Fibroblast of lung (primary cell): ENCODE data around the gene NXPH3. TPM values are rescaled to one million over a fixed set of nuclear protein-coding genes. Genes with fewer than 3 reads are reported as not detected.

Source experiments
- DNase-seq, 2 donors: peaks; one replicate each; pipeline versions ENCODE4 v3.0.0 to v3.0.0-alpha.2; 2010; ENCODE audit warnings: low read depth in 2 of 2
- H2AFZ ChIP-seq: 2 replicates; pipeline ENCODE4 v1.5.1; 2012; ENCODE audit warnings: low read length, control low read depth, inconsistent platforms
- H3K27ac ChIP-seq: 2 replicates; pipeline ENCODE4 v1.5.1; 2011; ENCODE audit warnings: low read length, control low read depth; ENCODE audit not compliant: insufficient read depth
- H3K27me3 ChIP-seq: 2 replicates; pipeline ENCODE4 v1.5.1; 2011; ENCODE audit warnings: mild to moderate bottlenecking, low read length; ENCODE audit not compliant: control insufficient read depth, insufficient read depth
- H3K36me3 ChIP-seq: 2 replicates; pipeline ENCODE4 v1.5.1; 2011; ENCODE audit warnings: low read length; ENCODE audit not compliant: control insufficient read depth, insufficient read depth
- H3K4me1 ChIP-seq: 2 replicates; pipeline ENCODE4 v1.5.1; 2011; ENCODE audit warnings: low read length; ENCODE audit not compliant: control insufficient read depth, insufficient read depth; ENCODE audit errors: extremely low read depth
- H3K4me2 ChIP-seq: 2 replicates; pipeline ENCODE4 v1.5.1; 2011; ENCODE audit warnings: low read length, control low read depth; ENCODE audit not compliant: insufficient read depth; ENCODE audit errors: extremely low read depth
- H3K4me3 ChIP-seq, 4 experiments: fragments of 200-600 bp in 1 of 4; sonication (generic) in 1 of 4; replicated peaks in 1 of 4; 2 replicates each; pipeline ENCODE4 v1.5.1; 2011 to 2016; ENCODE audit warnings: low read length in 4 of 4, low read depth in 3 of 4, mild to moderate bottlenecking in 3 of 4, control low read depth in 2 of 4, inconsistent platforms in 1 of 4, mixed read lengths in 1 of 4; ENCODE audit not compliant: insufficient read depth in 1 of 4; ENCODE audit errors: control extremely low read depth in 1 of 4
- H3K79me2 ChIP-seq: 2 replicates; pipeline ENCODE4 v1.5.1; 2012; ENCODE audit warnings: mild to moderate bottlenecking, low read length, inconsistent platforms; ENCODE audit not compliant: control insufficient read depth, insufficient read depth
- H3K9ac ChIP-seq: 2 replicates; pipeline ENCODE4 v1.5.1; 2011; ENCODE audit warnings: mild to moderate bottlenecking, low read length, control low read depth; ENCODE audit not compliant: insufficient read depth
- H3K9me3 ChIP-seq: 2 replicates; pipeline ENCODE4 v1.5.1; 2012; ENCODE audit warnings: low read depth, low read length; ENCODE audit not compliant: control insufficient read depth, insufficient read depth
- H4K20me1 ChIP-seq: 2 replicates; pipeline ENCODE4 v1.5.1; 2011; ENCODE audit warnings: low read length; ENCODE audit not compliant: control insufficient read depth, insufficient read depth; ENCODE audit errors: extremely low read depth
- EZH2 ChIP-seq: IDR thresholded peaks from 2 replicates; pipeline ENCODE4 v1.5.1; 2012; ENCODE audit warnings: low read length, control low read depth, mild to moderate bottlenecking; ENCODE audit errors: missing control alignments
- polyA plus RNA-seq, 2 donors: library from polyadenylated mRNA; depleted of rRNA in 1 of 2; stranded (reverse) in 1 of 2; unstranded in 1 of 2; fragments of >200 nt; gene quantifications; 2 replicates each; pipeline ENCODE4 v1.2.1, GENCODE V29; 2011 to 2012; ENCODE audit warnings: missing spikeins in 1 of 2
- total RNA-seq: library from RNA; depleted of rRNA; stranded (reverse); fragments of >200 nt; gene quantifications from 2 replicates; pipeline ENCODE4 v1.2.1, GENCODE V29; 2014
- TF ChIP-seq, protein P1 (sequence below), 2 donors: IDR thresholded peaks in 1 of 2; conservative IDR thresholded peaks in 1 of 2; 1 replicate in 1 of 2; 2 replicates in 1 of 2; pipeline ENCODE4 v1.5.1; 2011 to 2012; ENCODE audit warnings: low read length in 2 of 2, control low read depth in 1 of 2, inconsistent platforms in 1 of 2, low read depth in 1 of 2, mild to moderate bottlenecking in 1 of 2

The NXPH3 gene
- total and polyA plus RNA-seq, 2 donors (not counting 1 experiment from before 2014, with no cell fraction given): 0.36 to 0.66 TPM

DNA sequence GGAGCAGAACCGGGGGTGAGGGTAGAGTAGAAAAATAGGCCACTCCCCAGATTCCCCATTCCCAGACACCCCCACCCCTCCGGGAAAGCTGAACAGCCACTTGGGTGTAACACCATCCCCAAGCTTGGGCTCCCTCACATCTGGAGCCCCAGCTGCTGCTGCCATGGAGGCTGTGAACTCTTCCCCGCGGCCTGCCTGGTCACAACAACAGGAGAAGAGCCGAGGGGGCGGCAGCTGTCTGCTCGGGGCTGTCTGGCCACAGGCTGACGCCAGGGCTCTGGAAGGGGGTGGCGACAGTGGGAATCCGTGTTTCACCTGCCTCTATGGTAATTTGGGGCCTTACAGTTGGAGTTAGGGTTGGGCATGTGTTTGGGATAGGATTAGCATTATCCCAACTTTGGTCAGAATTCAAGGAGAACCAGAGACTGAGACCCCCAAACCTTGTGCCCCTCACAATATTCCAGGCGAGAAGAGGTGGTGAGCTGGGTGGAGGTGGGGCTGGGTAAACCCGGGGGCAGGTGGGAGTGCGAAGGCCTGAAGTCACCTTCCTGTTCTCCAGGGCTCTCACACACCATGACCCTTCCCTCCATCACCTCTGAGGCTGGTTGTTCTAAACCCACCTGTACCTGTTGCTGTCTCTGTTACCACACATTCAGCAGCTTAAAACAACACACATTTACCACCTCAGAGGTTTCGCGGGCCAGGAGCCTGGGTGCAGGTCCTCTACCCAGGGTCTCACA lies 29.7 kb upstream of the NXPH3 start:
- H3K4me1 ChIP-seq: no peaks in the 10 kb centered on the region
- H3K27ac ChIP-seq: no peak overlapping the region
- H2AFZ ChIP-seq: no peak overlapping the region
- no peaks in the 10 kb centered on the region for H3K36me3 ChIP-seq
- H3K4me3 ChIP-seq: no peak overlapping the region
- no peaks in the 10 kb centered on the region for H3K79me2 ChIP-seq
- no peak for DNase-seq
- H3K9me3 ChIP-seq: no peaks in the 10 kb centered on the region
- no peaks in the 10 kb centered on the region for H3K27me3 ChIP-seq
- TF ChIP-seq EZH2: no peak
- TF ChIP-seq, protein P1, sequence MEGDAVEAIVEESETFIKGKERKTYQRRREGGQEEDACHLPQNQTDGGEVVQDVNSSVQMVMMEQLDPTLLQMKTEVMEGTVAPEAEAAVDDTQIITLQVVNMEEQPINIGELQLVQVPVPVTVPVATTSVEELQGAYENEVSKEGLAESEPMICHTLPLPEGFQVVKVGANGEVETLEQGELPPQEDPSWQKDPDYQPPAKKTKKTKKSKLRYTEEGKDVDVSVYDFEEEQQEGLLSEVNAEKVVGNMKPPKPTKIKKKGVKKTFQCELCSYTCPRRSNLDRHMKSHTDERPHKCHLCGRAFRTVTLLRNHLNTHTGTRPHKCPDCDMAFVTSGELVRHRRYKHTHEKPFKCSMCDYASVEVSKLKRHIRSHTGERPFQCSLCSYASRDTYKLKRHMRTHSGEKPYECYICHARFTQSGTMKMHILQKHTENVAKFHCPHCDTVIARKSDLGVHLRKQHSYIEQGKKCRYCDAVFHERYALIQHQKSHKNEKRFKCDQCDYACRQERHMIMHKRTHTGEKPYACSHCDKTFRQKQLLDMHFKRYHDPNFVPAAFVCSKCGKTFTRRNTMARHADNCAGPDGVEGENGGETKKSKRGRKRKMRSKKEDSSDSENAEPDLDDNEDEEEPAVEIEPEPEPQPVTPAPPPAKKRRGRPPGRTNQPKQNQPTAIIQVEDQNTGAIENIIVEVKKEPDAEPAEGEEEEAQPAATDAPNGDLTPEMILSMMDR (conservative IDR thresholded peaks at IDR 0.05 in 1 of 2, IDR thresholded peaks at IDR 0.05 in 1 of 2; ENCODE audit: low read depth in 1 of 2, low read length in 2 of 2): no peak
- H3K4me2 ChIP-seq: no peak overlapping the region
- no peak overlapping the region for H3K9ac ChIP-seq
- no peaks in the 10 kb centered on the region for H4K20me1 ChIP-seq

DNA sequence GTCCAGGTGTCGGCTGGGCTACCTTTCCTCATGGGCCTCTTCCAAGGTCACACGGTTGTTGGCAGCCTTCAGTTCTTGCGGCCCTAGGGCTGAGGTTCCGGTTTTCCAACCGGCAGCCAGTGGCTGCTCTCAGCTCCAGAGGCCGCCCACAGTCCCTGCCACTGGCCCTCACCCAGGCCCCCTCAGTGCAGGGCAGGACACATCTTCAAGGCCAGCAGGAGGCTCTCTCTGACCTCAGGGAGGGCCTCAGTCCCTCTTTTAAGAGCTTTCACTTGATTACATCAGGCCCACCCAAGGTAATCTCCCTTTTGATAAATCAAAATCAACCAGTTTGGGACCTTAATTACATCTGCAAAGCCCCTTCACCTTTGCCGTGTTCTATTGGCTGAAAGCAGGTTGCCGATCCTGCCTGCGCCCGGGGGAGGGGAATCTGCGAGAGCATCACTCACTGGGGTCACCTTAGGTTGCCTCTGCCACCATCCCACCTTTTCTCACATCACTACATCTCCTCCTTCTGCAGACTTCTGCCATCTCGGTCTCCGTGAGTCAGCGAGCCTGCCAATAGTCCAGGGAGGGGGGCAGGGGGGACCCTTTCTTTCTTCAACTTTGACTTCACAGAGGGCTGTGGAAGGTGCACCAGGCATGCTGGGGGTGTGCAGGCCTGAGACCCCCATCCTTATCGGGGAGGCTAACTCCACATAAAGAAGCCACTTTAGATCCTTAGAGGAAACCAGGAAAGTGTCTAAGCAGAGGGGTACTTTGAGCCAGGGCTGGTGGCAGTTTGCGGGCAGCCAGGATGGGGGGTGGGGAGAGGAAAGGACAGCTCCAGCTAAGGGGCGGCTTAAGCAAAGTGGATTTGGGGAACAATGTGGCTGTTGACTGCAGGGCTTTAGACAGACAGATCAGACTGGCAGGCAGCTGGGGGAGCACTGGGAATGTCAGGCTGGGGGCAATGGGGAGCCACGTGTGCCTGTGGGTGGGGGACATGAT lies 28.8 kb upstream of the NXPH3 start:
- Histone ChIP-seq H3K9ac (no peak overlapping the region), H3K79me2 (no peaks in the 10 kb centered on the region), H3K27me3 (no peaks in the 10 kb centered on the region), H3K4me2 (no peak overlapping the region), H3K36me3 (no peaks in the 10 kb centered on the region), H3K4me1 (no peaks in the 10 kb centered on the region), H4K20me1 (no peaks in the 10 kb centered on the region), H3K9me3 (no peaks in the 10 kb centered on the region), H2AFZ (no peak overlapping the region), H3K27ac (no peak overlapping the region), H3K4me3 (no peak overlapping the region)
- no peak for TF ChIP-seq EZH2
- TF ChIP-seq, protein P1 (conservative IDR thresholded peaks at IDR 0.05 in 1 of 2, IDR thresholded peaks at IDR 0.05 in 1 of 2; ENCODE audit: low read depth in 1 of 2, low read length in 2 of 2): no peak
- no peak for DNase-seq

DNA sequence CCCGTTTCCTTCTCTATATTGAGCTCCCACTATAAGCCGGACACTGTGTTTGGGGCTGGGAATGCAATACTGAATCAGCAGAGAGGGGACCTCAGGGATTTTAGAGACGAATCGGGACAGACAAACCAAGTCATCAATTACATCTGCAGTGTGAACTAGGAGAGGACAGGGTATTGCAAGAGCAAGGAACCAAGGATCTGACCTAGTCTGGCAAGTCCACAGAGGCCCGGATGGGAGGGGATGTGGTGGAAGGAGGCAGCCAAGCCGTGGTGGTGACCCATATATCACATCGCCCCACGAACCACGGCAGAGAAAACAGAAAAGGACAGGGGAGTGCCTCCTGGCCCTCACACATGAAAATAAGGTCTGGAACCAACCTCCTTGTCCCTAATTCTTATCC lies 28.1 kb upstream of the NXPH3 start:
- Histone ChIP-seq H3K79me2 (no peaks in the 10 kb centered on the region), H3K4me1 (no peaks in the 10 kb centered on the region), H2AFZ (no peak overlapping the region), H3K36me3 (no peaks in the 10 kb centered on the region), H3K27ac (no peak overlapping the region), H3K4me3 (no peak overlapping the region), H3K4me2 (no peak overlapping the region), H3K9ac (no peak overlapping the region), H3K27me3 (no peaks in the 10 kb centered on the region), H4K20me1 (no peaks in the 10 kb centered on the region), H3K9me3 (no peaks in the 10 kb centered on the region)
- no peak for DNase-seq
- TF ChIP-seq, protein P1 (conservative IDR thresholded peaks at IDR 0.05 in 1 of 2, IDR thresholded peaks at IDR 0.05 in 1 of 2; ENCODE audit: low read depth in 1 of 2, low read length in 2 of 2): no peak
- no peak for TF ChIP-seq EZH2
